Suprapubic skin (tissue), 3 donors: ENCODE results near the gene HOXD3.

Source experiments
- CTCF ChIP-seq, 2 donors: fragments of 200-600 bp in 1 of 2; fragments of 450-650 bp in 1 of 2; sonication (generic) in 1 of 2; IDR thresholded peaks; one replicate each; pipeline ENCODE4 v1.5.1; 2016 to 2019; ENCODE audit warnings: antibody characterized with exemption in 2 of 2, mild to moderate bottlenecking in 1 of 2, moderate library complexity in 1 of 2
- POLR2AphosphoS5 ChIP-seq, 3 donors: sonication (generic); formaldehyde crosslinking; IDR thresholded peaks; one replicate each; pipeline ENCODE4 v1.6.1; 2017; ENCODE audit warnings: antibody characterized with exemption in 3 of 3

- TF ChIP-seq POLR2AphosphoS5 (IDR thresholded peaks at IDR 0.05) (no peak), CTCF (IDR thresholded peaks at IDR 0.05) (no peak)
These were observed 41.0 kb upstream of the HOXD3 start, which contains the start of gene HOXD10 for GRCh38 chr2:176115883-176116813.
